Measurements from ENCODE around the gene INSRR.

The INSRR gene

GRCh38 chr1:156803086-156803851 lies 55.6 kb downstream of the INSRR start:
- DNase-seq, result no peak

- no peak for DNase-seq
Observed at GRCh38 chr1:156802421-156802935, 56.4 kb downstream of the INSRR start.

GRCh38 chr1:156801409-156802121 lies 57.4 kb downstream of the INSRR start:
- no peak for DNase-seq

DNA sequence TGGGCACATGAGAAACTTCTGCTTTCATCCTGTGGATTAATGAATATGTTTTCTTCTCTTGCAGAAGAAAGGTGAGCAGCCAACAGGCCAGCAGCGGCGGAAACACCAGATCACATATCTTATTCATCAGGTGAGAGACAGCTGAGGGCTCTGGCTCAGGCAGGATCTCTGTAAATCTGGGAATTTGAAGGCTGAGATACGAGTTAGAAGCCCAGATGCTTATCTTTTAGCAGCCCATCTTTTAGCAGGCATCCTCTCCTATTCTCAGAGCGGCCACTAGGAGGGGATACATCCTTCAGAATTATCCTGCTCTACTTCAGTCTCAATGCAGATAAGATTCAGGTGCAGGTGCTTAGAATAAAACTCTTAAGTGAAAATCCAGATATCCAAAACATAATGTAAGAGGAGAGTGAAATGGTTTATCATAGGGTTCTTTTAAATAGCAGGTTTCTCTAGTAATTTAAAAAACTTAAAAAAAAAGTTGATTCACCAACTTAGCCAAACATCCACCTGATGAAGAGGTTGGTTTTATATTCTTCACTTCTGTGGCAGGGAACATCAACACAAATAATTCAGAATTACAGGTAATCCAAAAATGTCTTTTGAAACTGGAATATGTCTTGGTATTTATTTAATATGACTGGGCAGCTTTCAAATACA lies 61.6 kb downstream of the INSRR start:
- DNase-seq, result peak; percentile 13

DNA sequence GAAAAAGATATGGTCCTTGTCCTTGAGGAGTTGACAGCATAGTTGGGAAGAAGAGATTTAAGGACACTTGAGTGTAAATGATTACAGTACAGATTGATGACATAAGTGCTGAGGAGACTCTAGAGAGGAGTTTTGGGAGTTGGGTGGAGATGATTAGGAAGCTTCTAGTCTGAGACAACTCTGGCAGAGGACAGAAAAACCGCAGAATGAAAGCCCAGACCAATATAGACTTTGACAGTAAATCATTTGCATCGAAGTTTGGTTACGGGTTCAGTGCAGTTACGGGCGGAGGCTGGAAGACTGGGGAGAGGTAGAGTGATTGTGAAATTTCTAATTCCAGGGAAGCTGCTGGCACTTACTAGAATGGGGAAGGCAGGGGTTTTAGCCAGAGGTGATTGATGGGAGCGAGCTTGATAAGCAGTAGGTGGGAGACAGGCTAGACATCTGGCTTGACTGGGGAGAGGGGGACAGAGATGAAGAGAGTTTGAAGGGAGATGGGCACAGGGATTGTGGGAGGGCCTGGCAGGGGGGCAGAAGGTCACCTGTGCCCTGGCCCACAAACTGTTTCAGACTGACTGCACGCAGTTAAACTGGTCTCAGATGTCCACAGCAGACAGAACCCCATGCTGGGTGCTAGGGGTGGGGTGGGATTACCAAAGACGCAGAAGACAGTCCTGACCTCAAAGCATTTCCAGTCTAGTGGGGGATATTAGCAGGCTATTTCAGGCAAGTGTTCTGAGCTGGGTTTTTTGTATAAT lies 62.4 kb downstream of the INSRR start:
- no peak for DNase-seq

GRCh38 chr1:156795787-156796186 lies 63.1 kb downstream of the INSRR start:
- no peak for DNase-seq

GRCh38 chr1:156795374-156795733 lies 63.6 kb downstream of the INSRR start:
- no peak for DNase-seq

DNA sequence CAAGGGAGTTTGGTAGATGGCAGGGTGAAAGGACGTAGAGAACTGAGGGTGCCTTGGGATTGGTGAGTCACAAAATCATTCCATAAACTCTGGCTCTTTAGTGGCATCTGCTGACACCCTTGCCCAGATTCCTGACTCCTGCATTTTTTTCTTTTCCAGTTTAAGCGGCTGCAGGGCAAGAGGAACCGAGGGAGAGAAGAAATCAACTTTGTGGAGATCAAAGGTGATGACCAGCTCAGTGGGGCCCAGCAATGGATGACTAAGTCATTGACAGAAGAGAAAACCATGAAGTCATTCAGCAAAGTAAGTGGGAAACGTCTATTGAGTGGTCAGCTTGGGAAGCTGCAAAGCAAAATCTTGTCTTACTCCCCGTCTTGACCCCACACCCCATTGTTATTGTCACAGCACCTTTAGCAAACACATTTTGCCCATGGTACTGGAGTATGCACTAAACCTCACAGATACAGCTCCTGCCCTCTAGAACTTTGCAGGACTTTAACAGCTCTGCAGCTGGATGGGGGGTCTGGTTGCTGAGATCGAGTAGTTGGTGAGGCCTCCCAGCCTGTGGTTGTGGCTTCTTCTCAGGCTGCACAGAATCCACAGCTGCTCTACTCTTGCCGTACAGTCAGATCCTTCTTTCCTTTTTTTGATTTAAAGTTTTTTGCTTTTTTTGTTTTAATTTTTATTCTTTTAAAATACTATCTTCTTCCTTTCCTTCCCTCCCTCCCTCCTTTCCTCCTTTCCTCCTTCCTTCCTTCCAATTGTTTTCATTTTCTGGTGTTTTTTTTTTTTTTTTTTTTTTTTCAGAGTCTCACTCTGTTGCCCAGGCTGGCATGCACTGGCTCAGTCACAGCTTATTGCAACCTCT lies 64.2 kb downstream of the INSRR start:
- DNase-seq, result no peak
